HEK293 (cell line): ENCODE data around the gene USP5.
A peak's percentile ranks its signal among the peaks of the same experiment; 100 is the strongest.

Source experiments
- CTCF ChIA-PET: fragments of 350-600 bp; formaldehyde crosslinking; extraction: SDS; loops from one replicate; lab custom pipeline; 2021; ENCODE audit warnings: antibody characterized with exemption; lab: Yijun Ruan, JAX
- POLR2A ChIA-PET: fragments of 300-600 bp; formaldehyde crosslinking; extraction: SDS; loops from one replicate; lab custom pipeline; 2020; ENCODE audit warnings: antibody characterized with exemption, inconsistent platforms; lab: Yijun Ruan, JAX
- H3K27ac ChIP-seq: fragments of 200-500 bp; sonication (Bioruptor generic); 2 replicates; pipeline ENCODE4 v1.5.1; 2014; ENCODE audit warnings: low read depth, low read length, control low read depth, inconsistent platforms; ENCODE audit errors: extremely low read depth
- H3K36me3 ChIP-seq, 2 experiments: fragments of 200-500 bp in 1 of 2; sonication (Bioruptor generic) in 1 of 2; 1 replicate in 1 of 2; 2 replicates in 1 of 2; pipeline ENCODE4 v1.5.1; 2014 to 2017; ENCODE audit warnings: inconsistent platforms in 2 of 2, low read length in 2 of 2; ENCODE audit not compliant: control insufficient read depth in 2 of 2, insufficient read depth in 1 of 2
- H3K4me1 ChIP-seq: fragments of 200-500 bp; sonication (Bioruptor generic); 2 replicates; pipeline ENCODE4 v1.5.1; 2014; ENCODE audit warnings: mild to moderate bottlenecking, low read length, inconsistent platforms; ENCODE audit not compliant: control insufficient read depth, insufficient read depth
- H3K4me3 ChIP-seq: 2 replicates; pipeline ENCODE4 v1.5.1; 2011; ENCODE audit warnings: low read depth, mild to moderate bottlenecking, control low read depth, low read length, moderate library complexity
- H3K9me3 ChIP-seq: fragments of 200-500 bp; sonication (Bioruptor generic); 2 replicates; pipeline ENCODE4 v1.5.1; 2014; ENCODE audit warnings: low read depth, low read length, inconsistent platforms; ENCODE audit not compliant: control insufficient read depth, insufficient read depth
- GLI4 ChIP-seq: fragments of 450-650 bp; formaldehyde crosslinking; IDR thresholded peaks from 2 replicates; pipeline ENCODE4 v1.5.1; 2016; ENCODE audit warnings: missing biosample characterization, missing genetic modification characterization
- KLF9 ChIP-seq: fragments of 450-650 bp; formaldehyde crosslinking; IDR thresholded peaks from 2 replicates; pipeline ENCODE4 v1.5.1; 2016; ENCODE audit warnings: missing biosample characterization, missing genetic modification characterization, low read depth
- ZBTB17 ChIP-seq: fragments of 450-650 bp; formaldehyde crosslinking; IDR thresholded peaks from 2 replicates; pipeline ENCODE4 v1.5.1; 2016; ENCODE audit warnings: missing biosample characterization, missing genetic modification characterization
- ZBTB48 ChIP-seq: fragments of 450-650 bp; formaldehyde crosslinking; IDR thresholded peaks from 2 replicates; pipeline ENCODE4 v1.5.1; 2016; ENCODE audit warnings: missing biosample characterization, missing genetic modification characterization
- ZBTB8A ChIP-seq: fragments of 450-650 bp; formaldehyde crosslinking; IDR thresholded peaks from 2 replicates; pipeline ENCODE4 v1.5.1; 2016; ENCODE audit warnings: missing biosample characterization, missing genetic modification characterization
- ZIC2 ChIP-seq: fragments of 450-650 bp; formaldehyde crosslinking; IDR thresholded peaks from 2 replicates; pipeline ENCODE4 v1.5.1; 2016; ENCODE audit warnings: missing biosample characterization, missing genetic modification characterization
- ZNF132 ChIP-seq: fragments of 450-650 bp; formaldehyde crosslinking; IDR thresholded peaks from 2 replicates; pipeline ENCODE4 v1.5.1; 2017; ENCODE audit warnings: missing biosample characterization, missing genetic modification characterization, borderline replicate concordance
- ZNF174 ChIP-seq: fragments of 450-650 bp; formaldehyde crosslinking; IDR thresholded peaks from 2 replicates; pipeline ENCODE4 v1.5.0; 2017; ENCODE audit warnings: missing biosample characterization, mild to moderate bottlenecking, missing genetic modification characterization
- ZNF18 ChIP-seq: fragments of 450-650 bp; formaldehyde crosslinking; IDR thresholded peaks from 2 replicates; pipeline ENCODE4 v1.5.1; 2016; ENCODE audit warnings: missing biosample characterization, missing genetic modification characterization
- ZNF211 ChIP-seq: fragments of 450-650 bp; formaldehyde crosslinking; IDR thresholded peaks from 2 replicates; pipeline ENCODE4 v1.5.1; 2016; ENCODE audit warnings: low read depth, missing biosample characterization, missing genetic modification characterization
- ZNF335 ChIP-seq: fragments of 450-650 bp; formaldehyde crosslinking; conservative IDR thresholded peaks from 2 replicates; pipeline ENCODE4 v1.5.1; 2016; ENCODE audit warnings: missing biosample characterization, missing genetic modification characterization
- ZNF449 ChIP-seq: fragments of 450-650 bp; formaldehyde crosslinking; IDR thresholded peaks from 2 replicates; pipeline ENCODE4 v1.5.1; 2017; ENCODE audit warnings: missing biosample characterization, mild to moderate bottlenecking, missing genetic modification characterization, moderate library complexity
- ZNF48 ChIP-seq: fragments of 450-650 bp; formaldehyde crosslinking; IDR thresholded peaks from 2 replicates; pipeline ENCODE4 v1.5.1; 2016; ENCODE audit warnings: missing biosample characterization, missing genetic modification characterization
- ZNF530 ChIP-seq: fragments of 450-650 bp; formaldehyde crosslinking; IDR thresholded peaks from 2 replicates; pipeline ENCODE4 v1.5.1; 2016; ENCODE audit warnings: low read depth, missing biosample characterization, missing genetic modification characterization
- ZNF600 ChIP-seq: fragments of 450-650 bp; formaldehyde crosslinking; IDR thresholded peaks from 2 replicates; pipeline ENCODE4 v1.5.1; 2016; ENCODE audit warnings: missing biosample characterization, missing genetic modification characterization
- ZNF76 ChIP-seq: fragments of 450-650 bp; formaldehyde crosslinking; IDR thresholded peaks from 2 replicates; pipeline ENCODE4; 2016; ENCODE audit warnings: low read depth, missing biosample characterization, missing genetic modification characterization, borderline replicate concordance
- TF ChIP-seq, protein P1 (sequence below): fragments of 450-650 bp; IDR thresholded peaks from 2 replicates; pipeline ENCODE4 v1.5.1; 2018; ENCODE audit warnings: missing biosample characterization, missing genetic modification characterization
- TF ChIP-seq, protein P2 (sequence below): fragments of 450-650 bp; formaldehyde crosslinking; IDR thresholded peaks from 2 replicates; pipeline ENCODE4 v1.5.1; 2016; ENCODE audit warnings: missing biosample characterization, missing genetic modification characterization
- TF ChIP-seq, protein P3 (sequence below): fragments of 450-650 bp; IDR thresholded peaks from 2 replicates; pipeline ENCODE4 v1.5.1; 2018; ENCODE audit warnings: missing biosample characterization, mild to moderate bottlenecking, missing genetic modification characterization
- TF ChIP-seq, protein P4 (sequence below): fragments of 450-650 bp; formaldehyde crosslinking; IDR thresholded peaks from 2 replicates; pipeline ENCODE4 v1.5.1; 2016; ENCODE audit warnings: missing biosample characterization, missing genetic modification characterization
- TF ChIP-seq, protein P5 (sequence below): fragments of 450-650 bp; formaldehyde crosslinking; IDR thresholded peaks from 2 replicates; pipeline ENCODE4 v1.5.1; 2017; ENCODE audit warnings: missing biosample characterization, missing genetic modification characterization
- TF ChIP-seq, protein P6 (sequence below): fragments of 450-650 bp; formaldehyde crosslinking; IDR thresholded peaks from 2 replicates; pipeline ENCODE4 v1.5.1; 2017; ENCODE audit warnings: missing biosample characterization, missing genetic modification characterization

USP5 gene

GRCh38 chr12:6899427-6899826 lies 47.5 kb downstream of the USP5 start:
- H3K4me1 ChIP-seq, result peaks cover 13% of the 10 kb centered on the region; the same call in 1 of the 2 replicates
- no peaks in the 10 kb centered on the region for H3K36me3 ChIP-seq
- no peaks in the 10 kb centered on the region for H3K9me3 ChIP-seq
- CTCF ChIA-PET, result interaction anchor here (0.8 to 1.7 kb wide), 2 partner anchors 16 to 29 kb away, joined by 3 to 5 read pairs; no protein-coding TSS in a partner anchor
- POLR2A ChIA-PET, result no interaction called here
- no peak overlapping the region for H3K4me3 ChIP-seq
- TF ChIP-seq ZNF48 (tag by site-specific recombination) (no peak), ZNF76 (tag by site-specific recombination) (no peak), ZNF600 (tag by site-specific recombination) (no peak), ZNF132 (no peak), ZNF211 (no peak), ZNF530 (tag by site-specific recombination) (no peak), ZNF18 (tag by site-specific recombination) (no peak), ZNF449 (tag by site-specific recombination) (no peak)
- TF ChIP-seq, protein P1, sequence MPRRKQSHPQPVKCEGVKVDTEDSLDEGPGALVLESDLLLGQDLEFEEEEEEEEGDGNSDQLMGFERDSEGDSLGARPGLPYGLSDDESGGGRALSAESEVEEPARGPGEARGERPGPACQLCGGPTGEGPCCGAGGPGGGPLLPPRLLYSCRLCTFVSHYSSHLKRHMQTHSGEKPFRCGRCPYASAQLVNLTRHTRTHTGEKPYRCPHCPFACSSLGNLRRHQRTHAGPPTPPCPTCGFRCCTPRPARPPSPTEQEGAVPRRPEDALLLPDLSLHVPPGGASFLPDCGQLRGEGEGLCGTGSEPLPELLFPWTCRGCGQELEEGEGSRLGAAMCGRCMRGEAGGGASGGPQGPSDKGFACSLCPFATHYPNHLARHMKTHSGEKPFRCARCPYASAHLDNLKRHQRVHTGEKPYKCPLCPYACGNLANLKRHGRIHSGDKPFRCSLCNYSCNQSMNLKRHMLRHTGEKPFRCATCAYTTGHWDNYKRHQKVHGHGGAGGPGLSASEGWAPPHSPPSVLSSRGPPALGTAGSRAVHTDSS, result no peak
- TF ChIP-seq, all 188 proteins: peak for 0
- H3K27ac ChIP-seq, result no peak overlapping the region

GRCh38 chr12:6899837-6900519 lies 48.0 kb downstream of the USP5 start:
- H3K4me3 ChIP-seq, result no peak overlapping the region
- ChIA-PET POLR2A (no interaction called here), CTCF (interaction anchor here (1.7 kb wide), 1 partner anchor 30 kb away, joined by 5 read pairs; no protein-coding TSS in a partner anchor)

More at GRCh38 chr12:6899837-6900519, 48.0 kb downstream of the USP5 start:
- no peaks in the 10 kb centered on the region for H3K9me3 ChIP-seq
- TF ChIP-seq, protein P2, sequence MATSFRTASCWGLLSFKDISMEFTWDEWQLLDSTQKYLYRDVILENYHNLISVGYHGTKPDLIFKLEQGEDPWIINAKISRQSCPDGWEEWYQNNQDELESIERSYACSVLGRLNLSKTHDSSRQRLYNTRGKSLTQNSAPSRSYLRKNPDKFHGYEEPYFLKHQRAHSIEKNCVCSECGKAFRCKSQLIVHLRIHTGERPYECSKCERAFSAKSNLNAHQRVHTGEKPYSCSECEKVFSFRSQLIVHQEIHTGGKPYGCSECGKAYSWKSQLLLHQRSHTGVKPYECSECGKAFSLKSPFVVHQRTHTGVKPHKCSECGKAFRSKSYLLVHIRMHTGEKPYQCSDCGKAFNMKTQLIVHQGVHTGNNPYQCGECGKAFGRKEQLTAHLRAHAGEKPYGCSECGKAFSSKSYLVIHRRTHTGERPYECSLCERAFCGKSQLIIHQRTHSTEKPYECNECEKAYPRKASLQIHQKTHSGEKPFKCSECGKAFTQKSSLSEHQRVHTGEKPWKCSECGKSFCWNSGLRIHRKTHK (tag by site-specific recombination), result no peak
- TF ChIP-seq, protein P3, sequence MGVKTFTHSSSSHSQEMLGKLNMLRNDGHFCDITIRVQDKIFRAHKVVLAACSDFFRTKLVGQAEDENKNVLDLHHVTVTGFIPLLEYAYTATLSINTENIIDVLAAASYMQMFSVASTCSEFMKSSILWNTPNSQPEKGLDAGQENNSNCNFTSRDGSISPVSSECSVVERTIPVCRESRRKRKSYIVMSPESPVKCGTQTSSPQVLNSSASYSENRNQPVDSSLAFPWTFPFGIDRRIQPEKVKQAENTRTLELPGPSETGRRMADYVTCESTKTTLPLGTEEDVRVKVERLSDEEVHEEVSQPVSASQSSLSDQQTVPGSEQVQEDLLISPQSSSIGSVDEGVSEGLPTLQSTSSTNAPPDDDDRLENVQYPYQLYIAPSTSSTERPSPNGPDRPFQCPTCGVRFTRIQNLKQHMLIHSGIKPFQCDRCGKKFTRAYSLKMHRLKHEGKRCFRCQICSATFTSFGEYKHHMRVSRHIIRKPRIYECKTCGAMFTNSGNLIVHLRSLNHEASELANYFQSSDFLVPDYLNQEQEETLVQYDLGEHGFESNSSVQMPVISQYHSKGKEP (tag by site-specific recombination), result no peak
- TF ChIP-seq, protein P4, sequence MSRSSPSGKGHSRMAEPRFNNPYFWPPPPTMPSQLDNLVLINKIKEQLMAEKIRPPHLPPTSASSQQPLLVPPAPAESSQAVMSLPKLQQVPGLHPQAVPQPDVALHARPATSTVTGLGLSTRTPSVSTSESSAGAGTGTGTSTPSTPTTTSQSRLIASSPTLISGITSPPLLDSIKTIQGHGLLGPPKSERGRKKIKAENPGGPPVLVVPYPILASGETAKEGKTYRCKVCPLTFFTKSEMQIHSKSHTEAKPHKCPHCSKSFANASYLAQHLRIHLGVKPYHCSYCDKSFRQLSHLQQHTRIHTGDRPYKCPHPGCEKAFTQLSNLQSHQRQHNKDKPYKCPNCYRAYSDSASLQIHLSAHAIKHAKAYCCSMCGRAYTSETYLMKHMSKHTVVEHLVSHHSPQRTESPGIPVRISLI (tag by site-specific recombination), result 0 out of 2 replicates have a peak, but pooled peaks have one; percentile 45
- no peak for TF ChIP-seq ZNF335
- no peak for TF ChIP-seq ZNF174 (tag by site-specific recombination)
- TF ChIP-seq GLI4 (tag by site-specific recombination), result no peak
- peak; percentile 58 for TF ChIP-seq ZBTB17 (tag by site-specific recombination)
- TF ChIP-seq KLF9 (tag by site-specific recombination), result peak; percentile 74
- TF ChIP-seq, protein P5, sequence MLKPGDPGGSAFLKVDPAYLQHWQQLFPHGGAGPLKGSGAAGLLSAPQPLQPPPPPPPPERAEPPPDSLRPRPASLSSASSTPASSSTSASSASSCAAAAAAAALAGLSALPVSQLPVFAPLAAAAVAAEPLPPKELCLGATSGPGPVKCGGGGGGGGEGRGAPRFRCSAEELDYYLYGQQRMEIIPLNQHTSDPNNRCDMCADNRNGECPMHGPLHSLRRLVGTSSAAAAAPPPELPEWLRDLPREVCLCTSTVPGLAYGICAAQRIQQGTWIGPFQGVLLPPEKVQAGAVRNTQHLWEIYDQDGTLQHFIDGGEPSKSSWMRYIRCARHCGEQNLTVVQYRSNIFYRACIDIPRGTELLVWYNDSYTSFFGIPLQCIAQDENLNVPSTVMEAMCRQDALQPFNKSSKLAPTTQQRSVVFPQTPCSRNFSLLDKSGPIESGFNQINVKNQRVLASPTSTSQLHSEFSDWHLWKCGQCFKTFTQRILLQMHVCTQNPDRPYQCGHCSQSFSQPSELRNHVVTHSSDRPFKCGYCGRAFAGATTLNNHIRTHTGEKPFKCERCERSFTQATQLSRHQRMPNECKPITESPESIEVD, result peak; percentile 35; the same call in 1 of the 2 replicates
- TF ChIP-seq ZBTB8A, result 0 out of 2 replicates have a peak, but pooled peaks have one; percentile 24
- peak; percentile 22; the same call in 1 of the 2 replicates for TF ChIP-seq ZIC2 (tag by site-specific recombination)
- TF ChIP-seq, protein P6, sequence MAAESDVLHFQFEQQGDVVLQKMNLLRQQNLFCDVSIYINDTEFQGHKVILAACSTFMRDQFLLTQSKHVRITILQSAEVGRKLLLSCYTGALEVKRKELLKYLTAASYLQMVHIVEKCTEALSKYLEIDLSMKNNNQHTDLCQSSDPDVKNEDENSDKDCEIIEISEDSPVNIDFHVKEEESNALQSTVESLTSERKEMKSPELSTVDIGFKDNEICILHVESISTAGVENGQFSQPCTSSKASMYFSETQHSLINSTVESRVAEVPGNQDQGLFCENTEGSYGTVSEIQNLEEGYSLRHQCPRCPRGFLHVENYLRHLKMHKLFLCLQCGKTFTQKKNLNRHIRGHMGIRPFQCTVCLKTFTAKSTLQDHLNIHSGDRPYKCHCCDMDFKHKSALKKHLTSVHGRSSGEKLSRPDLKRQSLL (tag by site-specific recombination), result peak; percentile 47
- no peak for TF ChIP-seq ZBTB48 (tag by site-specific recombination)
- TF ChIP-seq, all 188 proteins: peak for 7
- Histone ChIP-seq H3K4me1 (peaks cover 13% of the 10 kb centered on the region; the same call in 1 of the 2 replicates), H3K27ac (no peak overlapping the region), H3K36me3 (no peaks in the 10 kb centered on the region)
